ENCODE measurements around the gene DR1.

DNA sequence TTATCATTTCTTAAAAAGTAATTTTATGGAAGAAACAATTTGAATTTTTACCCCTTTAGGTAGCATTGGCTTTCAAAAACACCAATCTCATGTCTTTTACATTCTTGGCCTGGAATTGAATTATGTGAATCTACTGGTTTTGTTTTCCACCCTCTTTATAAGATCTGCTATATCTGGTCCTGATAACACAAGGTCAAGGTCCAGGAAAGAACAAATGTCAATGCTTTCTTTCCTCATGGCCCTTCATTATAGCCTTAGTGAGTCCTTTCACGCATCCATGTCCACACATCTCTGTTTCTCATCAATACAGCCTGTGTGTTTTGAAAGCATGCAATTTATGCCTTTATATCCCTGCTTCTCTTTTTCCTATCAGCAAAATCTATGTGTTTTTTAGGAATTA, 24.0 kb upstream of the DR1 start:
- no peak for TF ChIP-seq EZH2 (IDR thresholded peaks at IDR 0.05)
- no peak for TF ChIP-seq POLR2AphosphoS5 (IDR thresholded peaks at IDR 0.05; ENCODE audit: borderline replicate concordance, low read depth, low read length)
